ENCODE results near the gene MYL3.
"Not testable (repeated sequence)": the region's sequence is repeated elsewhere in the genome, so short reads cannot be mapped to it uniquely, and the experiment has no call there.

The MYL3 gene

GRCh38 chr3:46831841-46832240, 31.4 kb downstream of the MYL3 start:
- Histone ChIP-seq H3K36me3 (ENCODE audit: control insufficient read depth, insufficient read depth, low read length) (no peaks in the 10 kb centered on the region), H3K9ac (ENCODE audit: low read length) (no peak overlapping the region), H3K27ac (ENCODE audit: low read depth, low read length) (no peak overlapping the region), H3K4me3 (ENCODE audit: low read length) (no peak overlapping the region), H3K4me1 (ENCODE audit: control insufficient read depth, insufficient read depth, low read length) (no peaks in the 10 kb centered on the region), H3K27me3 (ENCODE audit: control insufficient read depth, insufficient read depth, low read length) (no peaks in the 10 kb centered on the region)

- Histone ChIP-seq H3K36me3 (ENCODE audit: control insufficient read depth, insufficient read depth, low read length) (no peaks in the 10 kb centered on the region), H3K27me3 (ENCODE audit: control insufficient read depth, insufficient read depth, low read length) (no peaks in the 10 kb centered on the region), H3K27ac (ENCODE audit: low read depth, low read length) (no peak overlapping the region), H3K4me1 (ENCODE audit: control insufficient read depth, insufficient read depth, low read length) (no peaks in the 10 kb centered on the region), H3K9ac (ENCODE audit: low read length) (no peak overlapping the region), H3K4me3 (ENCODE audit: low read length) (no peak overlapping the region)
These were observed 31.9 kb downstream of the MYL3 start for GRCh38 chr3:46831316-46831715.

GRCh38 chr3:46830801-46831200, 32.4 kb downstream of the MYL3 start:
- Histone ChIP-seq H3K9ac (ENCODE audit: low read length) (no peak overlapping the region), H3K36me3 (ENCODE audit: control insufficient read depth, insufficient read depth, low read length) (no peaks in the 10 kb centered on the region), H3K27ac (ENCODE audit: low read depth, low read length) (no peak overlapping the region), H3K4me1 (ENCODE audit: control insufficient read depth, insufficient read depth, low read length) (no peaks in the 10 kb centered on the region), H3K4me3 (ENCODE audit: low read length) (no peak overlapping the region), H3K27me3 (ENCODE audit: control insufficient read depth, insufficient read depth, low read length) (no peaks in the 10 kb centered on the region)

- H3K27me3 ChIP-seq (ENCODE audit: control insufficient read depth, insufficient read depth, low read length) = no peaks in the 10 kb centered on the region
- no peak overlapping the region for H3K4me3 ChIP-seq (ENCODE audit: low read length)
- H3K27ac ChIP-seq (ENCODE audit: low read depth, low read length) = no peak overlapping the region
- no peaks in the 10 kb centered on the region for H3K36me3 ChIP-seq (ENCODE audit: control insufficient read depth, insufficient read depth, low read length)
- H3K9ac ChIP-seq (ENCODE audit: low read length) = no peak overlapping the region
- no peaks in the 10 kb centered on the region for H3K4me1 ChIP-seq (ENCODE audit: control insufficient read depth, insufficient read depth, low read length)
These were observed 33.5 kb downstream of the MYL3 start for GRCh38 chr3:46829699-46830208.

- H3K9ac ChIP-seq (ENCODE audit: low read length) = no peak overlapping the region
- no peaks in the 10 kb centered on the region for H3K36me3 ChIP-seq (ENCODE audit: control insufficient read depth, insufficient read depth, low read length)
- H3K4me1 ChIP-seq (ENCODE audit: control insufficient read depth, insufficient read depth, low read length) = no peaks in the 10 kb centered on the region
- no peaks in the 10 kb centered on the region for H3K27me3 ChIP-seq (ENCODE audit: control insufficient read depth, insufficient read depth, low read length)
- no peak overlapping the region for H3K4me3 ChIP-seq (ENCODE audit: low read length)
- H3K27ac ChIP-seq (ENCODE audit: low read depth, low read length) = no peak overlapping the region
These were observed 37.8 kb downstream of the MYL3 start for GRCh38 chr3:46825450-46825849.

- Histone ChIP-seq H3K36me3 (ENCODE audit: control insufficient read depth, insufficient read depth, low read length) (no peaks in the 10 kb centered on the region), H3K4me1 (ENCODE audit: control insufficient read depth, insufficient read depth, low read length) (no peaks in the 10 kb centered on the region), H3K27ac (ENCODE audit: low read depth, low read length) (no peak overlapping the region), H3K27me3 (ENCODE audit: control insufficient read depth, insufficient read depth, low read length) (no peaks in the 10 kb centered on the region), H3K9ac (ENCODE audit: low read length) (no peak overlapping the region), H3K4me3 (ENCODE audit: low read length) (no peak overlapping the region)
These were observed 38.9 kb downstream of the MYL3 start for GRCh38 chr3:46824211-46824970.

- H3K9ac ChIP-seq (ENCODE audit: low read length); H3K27ac ChIP-seq (ENCODE audit: low read depth, low read length); H3K36me3 ChIP-seq (ENCODE audit: control insufficient read depth, insufficient read depth, low read length); H3K4me1 ChIP-seq (ENCODE audit: control insufficient read depth, insufficient read depth, low read length); H3K27me3 ChIP-seq (ENCODE audit: control insufficient read depth, insufficient read depth, low read length); H3K4me3 ChIP-seq (ENCODE audit: low read length): not testable (repeated sequence)
These were observed 39.9 kb downstream of the MYL3 start for GRCh38 chr3:46823314-46823713.

GRCh38 chr3:46821553-46821952, 41.7 kb downstream of the MYL3 start:
- H3K4me1 ChIP-seq (ENCODE audit: control insufficient read depth, insufficient read depth, low read length) = no peaks in the 10 kb centered on the region
- H3K9ac ChIP-seq (ENCODE audit: low read length) = no peak overlapping the region
- no peak overlapping the region for H3K27ac ChIP-seq (ENCODE audit: low read depth, low read length)
- H3K36me3 ChIP-seq (ENCODE audit: control insufficient read depth, insufficient read depth, low read length) = no peaks in the 10 kb centered on the region
- no peaks in the 10 kb centered on the region for H3K27me3 ChIP-seq (ENCODE audit: control insufficient read depth, insufficient read depth, low read length)
- H3K4me3 ChIP-seq (ENCODE audit: low read length) = no peak overlapping the region

- no peak overlapping the region for H3K27ac ChIP-seq (ENCODE audit: low read depth, low read length)
- H3K27me3 ChIP-seq (ENCODE audit: control insufficient read depth, insufficient read depth, low read length) = no peaks in the 10 kb centered on the region
- H3K9ac ChIP-seq (ENCODE audit: low read length) = no peak overlapping the region
- H3K36me3 ChIP-seq (ENCODE audit: control insufficient read depth, insufficient read depth, low read length) = no peaks in the 10 kb centered on the region
- H3K4me3 ChIP-seq (ENCODE audit: low read length) = no peak overlapping the region
- no peaks in the 10 kb centered on the region for H3K4me1 ChIP-seq (ENCODE audit: control insufficient read depth, insufficient read depth, low read length)
These were observed 42.4 kb downstream of the MYL3 start for GRCh38 chr3:46820852-46821251.

- H3K4me3 ChIP-seq (ENCODE audit: low read length) = peak overlapping the region; percentile 38
- H3K27ac ChIP-seq (ENCODE audit: low read depth, low read length) = no peak overlapping the region
- H3K27me3 ChIP-seq (ENCODE audit: control insufficient read depth, insufficient read depth, low read length) = peaks cover 2% of the 10 kb centered on the region
- H3K36me3 ChIP-seq (ENCODE audit: control insufficient read depth, insufficient read depth, low read length) = no peaks in the 10 kb centered on the region
- H3K9ac ChIP-seq (ENCODE audit: low read length) = no peak overlapping the region
- H3K4me1 ChIP-seq (ENCODE audit: control insufficient read depth, insufficient read depth, low read length) = no peaks in the 10 kb centered on the region
These were observed 50.9 kb downstream of the MYL3 start for GRCh38 chr3:46812237-46812791.

GRCh38 chr3:46811615-46812236, 51.5 kb downstream of the MYL3 start:
- H3K9ac ChIP-seq (ENCODE audit: low read length) = no peak overlapping the region
- H3K27me3 ChIP-seq (ENCODE audit: control insufficient read depth, insufficient read depth, low read length) = peaks cover 2% of the 10 kb centered on the region
- H3K4me1 ChIP-seq (ENCODE audit: control insufficient read depth, insufficient read depth, low read length) = no peaks in the 10 kb centered on the region
- H3K27ac ChIP-seq (ENCODE audit: low read depth, low read length) = no peak overlapping the region
- H3K4me3 ChIP-seq (ENCODE audit: low read length) = peak overlapping the region; percentile 38
- H3K36me3 ChIP-seq (ENCODE audit: control insufficient read depth, insufficient read depth, low read length) = no peaks in the 10 kb centered on the region

- H3K9ac ChIP-seq (ENCODE audit: low read length); H3K4me3 ChIP-seq (ENCODE audit: low read length): not testable (repeated sequence)
These were observed 54.5 kb downstream of the MYL3 start for GRCh38 chr3:46808766-46809165.

More at GRCh38 chr3:46808766-46809165, 54.5 kb downstream of the MYL3 start:
- H3K27me3 ChIP-seq (ENCODE audit: control insufficient read depth, insufficient read depth, low read length); H3K4me1 ChIP-seq (ENCODE audit: control insufficient read depth, insufficient read depth, low read length); H3K36me3 ChIP-seq (ENCODE audit: control insufficient read depth, insufficient read depth, low read length); H3K27ac ChIP-seq (ENCODE audit: low read depth, low read length): not testable (repeated sequence)
